HG02938 (cell line): ENCODE data around the gene HES3.

Source experiments
- ATAC-seq: cut with Tn5 transposase; IDR thresholded peaks from one replicate; pipeline ENCODE4 v1.9.1; 2021; ENCODE audit warnings: mild to moderate bottlenecking, moderate library complexity; ENCODE audit not compliant: unreplicated experiment

Gene HES3

GRCh38 chr1:6245086-6245868, 1.3 kb downstream of the HES3 start:
- ATAC-seq: no peak

- ATAC-seq: no peak
These were observed 2.0 kb downstream of the HES3 start for GRCh38 chr1:6245869-6246496.

- ATAC-seq: no peak
These were observed 2.8 kb downstream of the HES3 start for GRCh38 chr1:6246497-6247467.

- no peak for ATAC-seq
These were observed 3.7 kb downstream of the HES3 start for GRCh38 chr1:6247651-6248050.

- ATAC-seq: no peak
These were observed 4.3 kb downstream of the HES3 start for GRCh38 chr1:6248161-6248776.

GRCh38 chr1:6248932-6249738, 5.2 kb downstream of the HES3 start:
- no peak for ATAC-seq

- ATAC-seq: no peak
These were observed 6.0 kb downstream of the HES3 start for GRCh38 chr1:6249739-6250689.

GRCh38 chr1:6251233-6251632, 7.3 kb downstream of the HES3 start:
- no peak for ATAC-seq

- ATAC-seq: no peak
These were observed 7.8 kb downstream of the HES3 start for GRCh38 chr1:6251681-6252373.

GRCh38 chr1:6252374-6252710, 8.4 kb downstream of the HES3 start:
- no peak for ATAC-seq

GRCh38 chr1:6253380-6253779, 9.4 kb downstream of the HES3 start:
- no peak for ATAC-seq

- no peak for ATAC-seq
These were observed 10.7 kb downstream of the HES3 start for GRCh38 chr1:6254691-6255090.

GRCh38 chr1:6256645-6257044, 12.7 kb downstream of the HES3 start:
- no peak for ATAC-seq

GRCh38 chr1:6257541-6258069, 13.6 kb downstream of the HES3 start:
- no peak for ATAC-seq

- no peak for ATAC-seq
These were observed 14.7 kb downstream of the HES3 start for GRCh38 chr1:6258675-6259074.

- ATAC-seq: peak; percentile 57
These were observed 15.7 kb downstream of the HES3 start for GRCh38 chr1:6259491-6260362.

- ATAC-seq: peak; percentile 26
These were observed 16.5 kb downstream of the HES3 start for GRCh38 chr1:6260433-6260934.
